GM23338 (cell line): ENCODE measurements around the gene AHSP. TPM values are rescaled to one million over a fixed set of nuclear protein-coding genes. Genes with fewer than 3 reads are reported as not detected.

Experiments
- ATAC-seq: fragments of 200-7000 bp; cut with Tn5 transposase; 3 replicates; pipeline ENCODE4 v1.9.1; 2020
- DNase-seq: peaks from one replicate; pipeline ENCODE4 v3.0.0-alpha.2; 2015; ENCODE audit warnings: low spot score
- H2AFZ ChIP-seq: fragments of 200-600 bp; sonication (generic); 2 replicates; pipeline ENCODE4 v1.8.0; 2016; ENCODE audit warnings: antibody characterized with exemption, mild to moderate bottlenecking, moderate library complexity
- H3F3A ChIP-seq: fragments of 200-600 bp; sonication (generic); replicated peaks from 2 replicates; pipeline ENCODE4 v1.8.0; 2017; ENCODE audit warnings: antibody characterized with exemption, mixed run types, low read depth
- H3K27ac ChIP-seq: fragments of 200-600 bp; sonication (generic); 2 replicates; pipeline ENCODE4 v1.6.1; 2016; ENCODE audit warnings: low read depth
- H3K27me3 ChIP-seq: fragments of 200-600 bp; sonication (generic); 2 replicates; pipeline ENCODE4 v1.8.0; 2016; ENCODE audit warnings: mild to moderate bottlenecking, mixed run types, moderate library complexity; ENCODE audit not compliant: insufficient read depth
- H3K36me3 ChIP-seq: fragments of 200-600 bp; sonication (generic); 2 replicates; pipeline ENCODE4 v1.8.0; 2016; ENCODE audit warnings: mild to moderate bottlenecking; ENCODE audit not compliant: insufficient read depth
- H3K4me1 ChIP-seq: fragments of 200-600 bp; sonication (generic); 2 replicates; pipeline ENCODE4 v1.8.0; 2016; ENCODE audit warnings: mild to moderate bottlenecking, moderate library complexity; ENCODE audit not compliant: insufficient read depth
- H3K4me2 ChIP-seq: fragments of 200-600 bp; sonication (generic); 2 replicates; pipeline ENCODE4 v1.7.1; 2017; ENCODE audit warnings: mixed run types
- H3K4me3 ChIP-seq: fragments of 200-600 bp; sonication (generic); 2 replicates; pipeline ENCODE4 v1.6.1; 2016; ENCODE audit warnings: mixed run types
- H3K79me2 ChIP-seq: fragments of 200-600 bp; sonication (generic); replicated peaks from 2 replicates; pipeline ENCODE4 v1.8.0; 2017; ENCODE audit warnings: mild to moderate bottlenecking; ENCODE audit not compliant: insufficient read depth
- H3K9me2 ChIP-seq: fragments of 200-600 bp; sonication (generic); 2 replicates; pipeline ENCODE4 v1.8.0; 2017; ENCODE audit not compliant: insufficient read depth
- H4K20me1 ChIP-seq: fragments of 200-600 bp; sonication (generic); replicated peaks from 2 replicates; pipeline ENCODE4 v1.8.0; 2017; ENCODE audit warnings: mild to moderate bottlenecking; ENCODE audit not compliant: insufficient read depth
- H3K27ac Mint-ChIP-seq: 2 replicates; pipeline ENCODE4 v1.8.0; 2020; ENCODE audit warnings: inconsistent platforms, mild to moderate bottlenecking, moderate library complexity, mixed read lengths
- H3K27me3 Mint-ChIP-seq: 3 replicates; pipeline ENCODE4 v1.8.0; 2022; ENCODE audit warnings: low read depth, mild to moderate bottlenecking, moderate library complexity, mixed read lengths, inconsistent platforms; ENCODE audit not compliant: insufficient read depth, poor library complexity
- H3K36me3 Mint-ChIP-seq: 3 replicates; pipeline ENCODE4 v1.8.0; 2021; ENCODE audit warnings: low read depth, mild to moderate bottlenecking, inconsistent platforms, moderate library complexity, mixed read lengths
- H3K4me1 Mint-ChIP-seq: 3 replicates; pipeline ENCODE4 v1.8.0; 2020; ENCODE audit warnings: mild to moderate bottlenecking, inconsistent platforms, mixed read lengths
- H3K4me3 Mint-ChIP-seq: 3 replicates; pipeline ENCODE4 v1.8.0; 2021; ENCODE audit warnings: moderate library complexity, mild to moderate bottlenecking, inconsistent platforms, mixed read lengths
- H3K9me3 Mint-ChIP-seq: 3 replicates; pipeline ENCODE4 v1.8.0; 2020; ENCODE audit warnings: moderate library complexity, mild to moderate bottlenecking, inconsistent platforms, mixed read lengths
- CREB1 ChIP-seq: fragments of 250-450 bp; sonication (Bioruptor Pico); IDR thresholded peaks from 2 replicates; pipeline ENCODE4 v1.5.0; 2020; ENCODE audit warnings: low read depth, mild to moderate bottlenecking, moderate library complexity
- ETS1 ChIP-seq: IDR thresholded peaks from 2 replicates; pipeline ENCODE4 v1.6.1; 2016; ENCODE audit warnings: antibody characterized with exemption
- EZH2 ChIP-seq: fragments of 200-600 bp; sonication (generic); IDR thresholded peaks from one replicate; pipeline ENCODE4 v1.8.0; 2017; ENCODE audit warnings: antibody characterized with exemption, mild to moderate bottlenecking, low read depth; ENCODE audit not compliant: unreplicated experiment
- EZH2phosphoT487 ChIP-seq: fragments of 200-600 bp; sonication (generic); IDR thresholded peaks from one replicate; pipeline ENCODE4 v1.8.1; 2018; ENCODE audit warnings: antibody characterized with exemption; ENCODE audit not compliant: unreplicated experiment
- POLR2AphosphoS5 ChIP-seq: IDR thresholded peaks from 2 replicates; pipeline ENCODE4 v1.6.1; 2016; ENCODE audit warnings: antibody characterized with exemption, low read depth
- STAT1 ChIP-seq: IDR thresholded peaks from one replicate; pipeline ENCODE4 v1.6.1; 2016; ENCODE audit warnings: antibody characterized with exemption; ENCODE audit not compliant: unreplicated experiment
- ZNF114 ChIP-seq: fragments of 250-450 bp; sonication (Bioruptor Pico); IDR thresholded peaks from 2 replicates; pipeline ENCODE4 v1.5.0; 2020; ENCODE audit warnings: mild to moderate bottlenecking, moderate library complexity
- ZNF331 ChIP-seq: fragments of 250-450 bp; sonication (Bioruptor Pico); IDR thresholded peaks from 2 replicates; pipeline ENCODE4 v1.5.0; 2020; ENCODE audit warnings: low read depth, mild to moderate bottlenecking, moderate library complexity
- polyA plus RNA-seq: library from polyadenylated mRNA; unstranded; fragments of >200 nt; fragmentation: Nextera tagmentation; extraction: Ambion mirVana; gene quantifications from 2 replicates; pipeline ENCODE4 v1.2.1, GENCODE V29; 2016
- total RNA-seq: library from RNA; depleted of rRNA; stranded (reverse); fragments of >200 nt; shearing (Covaris generic); gene quantifications from 2 replicates; pipeline ENCODE4 v1.2.3, GENCODE V29; 2014

The AHSP gene
- total and polyA plus RNA-seq, 2 experiments from 2014 or later, result 2.1 TPM; not detected in 1

GRCh38 chr16:31525113-31525512 lies 2.6 kb upstream of the AHSP start (continued):
- no peak for TF ChIP-seq ZNF114 (CRISPR knock-in tag)

- Histone ChIP-seq H3K4me1 (peaks cover 18% of the 10 kb centered on the region), H3K79me2 (no peaks in the 10 kb centered on the region), H2AFZ (peak overlapping the region; percentile 97), H3K4me2 (peak overlapping the region; percentile 85), H3F3A (peaks cover 3% of the 10 kb centered on the region; the same call in 1 of the 2 replicates), H3K27me3 (peaks cover 66% of the 10 kb centered on the region), H3K9me2 (no peaks in the 10 kb centered on the region), H3K4me3 (peak overlapping the region; percentile 76), H3K27ac (no peak overlapping the region), H4K20me1 (no peaks in the 10 kb centered on the region), H3K36me3 (no peaks in the 10 kb centered on the region)
- H3K4me1 Mint-ChIP-seq, result peaks cover 28% of the 10 kb centered on the region
- TF ChIP-seq ZNF114 (CRISPR knock-in tag) (no peak), EZH2phosphoT487 (no peak), EZH2 (no peak), ETS1 (no peak), CREB1 (CRISPR knock-in tag) (no peak), ZNF331 (no peak), STAT1 (no peak)
- H3K27me3 Mint-ChIP-seq, result peaks cover 32% of the 10 kb centered on the region
- H3K9me3 Mint-ChIP-seq, result no peaks in the 10 kb centered on the region; the same call in 1 of the 3 replicates
- peak overlapping the region; percentile 83 for H3K4me3 Mint-ChIP-seq
- ATAC-seq (peak; percentile 31), DNase-seq (no peak)
- H3K36me3 Mint-ChIP-seq, result no peaks in the 10 kb centered on the region
- no peak overlapping the region for H3K27ac Mint-ChIP-seq
Observed at GRCh38 chr16:31528523-31529107, 915 bp downstream of the AHSP start.

GRCh38 chr16:31529108-31529936 lies 1.6 kb downstream of the AHSP start:
- Histone ChIP-seq H2AFZ (peak overlapping the region; percentile 97), H3K9me2 (no peaks in the 10 kb centered on the region), H3K79me2 (no peaks in the 10 kb centered on the region), H3K27ac (no peak overlapping the region), H3K4me1 (peaks cover 18% of the 10 kb centered on the region), H3K4me3 (peak overlapping the region; percentile 76), H3K27me3 (peaks cover 69% of the 10 kb centered on the region), H3K4me2 (peak overlapping the region; percentile 85), H4K20me1 (no peaks in the 10 kb centered on the region), H3F3A (peaks cover 3% of the 10 kb centered on the region; the same call in 1 of the 2 replicates), H3K36me3 (no peaks in the 10 kb centered on the region)
- DNase-seq, result peak; percentile 70
- H3K27me3 Mint-ChIP-seq, result peaks cover 30% of the 10 kb centered on the region
- no peak for TF ChIP-seq ZNF331
- 0 out of 2 replicates have a peak, but pooled peaks have one; percentile 19 for TF ChIP-seq POLR2AphosphoS5
- peak; percentile 53 for TF ChIP-seq EZH2
- peaks cover 28% of the 10 kb centered on the region for H3K4me1 Mint-ChIP-seq
- no peaks in the 10 kb centered on the region for H3K36me3 Mint-ChIP-seq
- H3K27ac Mint-ChIP-seq, result no peak overlapping the region
- peak overlapping the region; percentile 83 for H3K4me3 Mint-ChIP-seq
- H3K9me3 Mint-ChIP-seq, result no peaks in the 10 kb centered on the region; the same call in 1 of the 3 replicates
- ATAC-seq, result peak; percentile 73
